Upper lobe of left lung (tissue), 4 donors: ENCODE measurements around the gene DCTN2.

Source experiments
- EP300 ChIP-seq, 4 donors: sonication (generic); formaldehyde crosslinking; IDR thresholded peaks; one replicate each; pipeline ENCODE4 v1.5.1; 2017; ENCODE audit warnings: antibody characterized with exemption in 4 of 4, control low read depth in 2 of 4
- POLR2A ChIP-seq, 4 donors: fragments of 450-650 bp; IDR thresholded peaks; one replicate each; pipeline ENCODE4 v1.5.1; 2016 to 2017; ENCODE audit warnings: antibody characterized with exemption in 4 of 4, mild to moderate bottlenecking in 2 of 4
- POLR2AphosphoS5 ChIP-seq, 2 donors: sonication (generic); formaldehyde crosslinking; IDR thresholded peaks; one replicate each; pipeline ENCODE4 v1.5.1; 2017; ENCODE audit warnings: antibody characterized with exemption in 2 of 2
- TF ChIP-seq, protein P1 (sequence below), 6 experiments: fragments of 450-650 bp in 4 of 6; fragments of 200-600 bp in 2 of 6; sonication (generic) in 2 of 6; IDR thresholded peaks; one replicate each; pipeline ENCODE4 v1.5.1; 2016 to 2019; ENCODE audit warnings: antibody characterized with exemption in 6 of 6

DNA sequence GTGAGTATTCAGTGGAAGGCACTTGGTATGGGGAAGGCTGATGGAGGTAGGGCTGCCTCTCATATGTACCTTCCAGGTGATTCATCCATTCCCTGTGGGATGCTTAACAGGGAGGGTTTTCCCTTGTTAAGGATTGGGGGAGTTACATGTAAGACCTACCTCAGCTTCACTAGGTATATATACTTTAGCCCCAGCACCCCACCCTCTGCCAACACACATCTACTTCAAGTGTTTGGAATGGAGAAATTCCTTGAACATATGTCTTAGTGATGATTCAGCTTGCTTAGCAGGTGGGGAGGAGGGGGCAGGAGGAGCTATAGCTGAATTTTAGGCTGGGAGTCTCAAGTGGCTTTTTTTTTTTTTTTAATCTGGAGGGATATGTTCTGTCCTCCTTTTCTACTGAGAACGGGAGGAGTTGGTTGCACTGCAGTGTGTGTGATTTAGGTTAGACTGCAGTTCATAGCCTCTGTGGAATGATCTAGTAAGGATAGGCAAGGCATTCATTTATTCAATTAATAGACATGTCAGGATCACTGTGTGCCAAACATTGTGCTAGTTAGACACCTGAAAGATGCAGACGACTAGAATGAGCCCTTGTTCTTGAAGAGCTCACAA, 45.7 kb upstream of the DCTN2 start:
- TF ChIP-seq, protein P1, sequence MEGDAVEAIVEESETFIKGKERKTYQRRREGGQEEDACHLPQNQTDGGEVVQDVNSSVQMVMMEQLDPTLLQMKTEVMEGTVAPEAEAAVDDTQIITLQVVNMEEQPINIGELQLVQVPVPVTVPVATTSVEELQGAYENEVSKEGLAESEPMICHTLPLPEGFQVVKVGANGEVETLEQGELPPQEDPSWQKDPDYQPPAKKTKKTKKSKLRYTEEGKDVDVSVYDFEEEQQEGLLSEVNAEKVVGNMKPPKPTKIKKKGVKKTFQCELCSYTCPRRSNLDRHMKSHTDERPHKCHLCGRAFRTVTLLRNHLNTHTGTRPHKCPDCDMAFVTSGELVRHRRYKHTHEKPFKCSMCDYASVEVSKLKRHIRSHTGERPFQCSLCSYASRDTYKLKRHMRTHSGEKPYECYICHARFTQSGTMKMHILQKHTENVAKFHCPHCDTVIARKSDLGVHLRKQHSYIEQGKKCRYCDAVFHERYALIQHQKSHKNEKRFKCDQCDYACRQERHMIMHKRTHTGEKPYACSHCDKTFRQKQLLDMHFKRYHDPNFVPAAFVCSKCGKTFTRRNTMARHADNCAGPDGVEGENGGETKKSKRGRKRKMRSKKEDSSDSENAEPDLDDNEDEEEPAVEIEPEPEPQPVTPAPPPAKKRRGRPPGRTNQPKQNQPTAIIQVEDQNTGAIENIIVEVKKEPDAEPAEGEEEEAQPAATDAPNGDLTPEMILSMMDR (IDR thresholded peaks at IDR 0.05), result no peak
- TF ChIP-seq POLR2A (IDR thresholded peaks at IDR 0.05), result no peak
- TF ChIP-seq POLR2AphosphoS5 (IDR thresholded peaks at IDR 0.05), result no peak
- TF ChIP-seq EP300 (IDR thresholded peaks at IDR 0.05), result no peak
